Fibroblast of the conjunctiva (primary cell): ENCODE data around the gene PSME2.
A peak's percentile ranks its signal among the peaks of the same experiment; 100 is the strongest.

ENCODE experiments used
- DNase-seq: peaks from one replicate; pipeline ENCODE4 v3.0.0-alpha.2; 2010; ENCODE audit warnings: low read depth

PSME2 gene

GRCh38 chr14:24151404-24152080, 5.1 kb upstream of the PSME2 start:
- DNase-seq, result no peak

DNA sequence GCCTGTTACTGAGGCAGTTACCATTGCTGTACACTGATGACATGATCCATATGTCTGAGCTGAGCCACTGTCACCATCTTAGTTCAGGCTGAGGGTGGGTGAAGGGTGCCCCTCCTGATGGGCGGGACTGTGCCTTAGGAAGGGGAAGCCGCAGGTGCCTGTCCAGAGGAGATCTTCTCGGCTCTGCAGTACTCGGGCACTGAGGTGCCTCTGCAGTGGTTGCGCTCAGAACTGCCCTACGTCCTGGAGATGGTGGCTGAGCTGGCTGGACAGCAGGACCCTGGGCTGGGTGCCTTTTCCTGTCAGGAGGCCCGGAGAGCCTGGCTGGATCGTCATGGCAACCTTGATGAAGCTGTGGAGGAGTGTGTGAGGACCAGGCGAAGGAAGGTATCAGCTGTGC, 4.6 kb upstream of the PSME2 start:
- DNase-seq, result no peak

DNA sequence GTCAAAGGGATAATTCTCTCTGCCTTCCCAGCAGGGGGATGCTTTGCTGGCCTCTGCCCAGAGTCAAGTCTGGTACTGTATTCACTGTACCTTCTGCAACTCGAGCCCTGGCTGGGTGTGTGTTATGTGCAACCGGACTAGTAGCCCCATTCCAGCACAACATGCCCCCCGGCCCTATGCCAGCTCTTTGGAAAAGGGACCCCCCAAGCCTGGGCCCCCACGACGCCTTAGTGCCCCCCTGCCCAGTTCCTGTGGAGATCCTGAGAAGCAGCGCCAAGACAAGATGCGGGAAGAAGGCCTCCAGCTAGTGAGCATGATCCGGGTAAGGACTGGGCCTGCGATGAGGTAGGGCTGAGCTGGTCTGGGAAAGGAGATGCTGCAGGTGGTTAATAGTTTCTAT, 4.2 kb upstream of the PSME2 start:
- no peak for DNase-seq

DNA sequence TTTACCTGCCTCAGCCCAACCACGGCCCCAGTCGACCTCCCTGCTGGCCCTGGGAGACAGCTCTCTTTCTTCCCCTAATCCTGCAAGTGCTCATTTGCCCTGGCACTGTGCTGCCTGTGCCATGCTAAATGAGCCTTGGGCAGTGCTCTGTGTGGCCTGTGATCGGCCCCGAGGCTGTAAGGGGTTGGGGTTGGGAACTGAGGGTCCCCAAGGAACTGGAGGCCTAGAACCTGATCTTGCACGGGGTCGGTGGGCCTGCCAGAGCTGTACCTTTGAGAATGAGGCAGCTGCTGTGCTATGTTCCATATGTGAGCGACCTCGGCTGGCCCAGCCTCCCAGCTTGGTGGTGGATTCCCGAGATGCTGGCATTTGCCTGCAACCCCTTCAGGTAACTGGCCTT, 3.7 kb upstream of the PSME2 start:
- no peak for DNase-seq

- no peak for DNase-seq
These were observed 3.0 kb upstream of the PSME2 start for GRCh38 chr14:24149302-24149969.

DNA sequence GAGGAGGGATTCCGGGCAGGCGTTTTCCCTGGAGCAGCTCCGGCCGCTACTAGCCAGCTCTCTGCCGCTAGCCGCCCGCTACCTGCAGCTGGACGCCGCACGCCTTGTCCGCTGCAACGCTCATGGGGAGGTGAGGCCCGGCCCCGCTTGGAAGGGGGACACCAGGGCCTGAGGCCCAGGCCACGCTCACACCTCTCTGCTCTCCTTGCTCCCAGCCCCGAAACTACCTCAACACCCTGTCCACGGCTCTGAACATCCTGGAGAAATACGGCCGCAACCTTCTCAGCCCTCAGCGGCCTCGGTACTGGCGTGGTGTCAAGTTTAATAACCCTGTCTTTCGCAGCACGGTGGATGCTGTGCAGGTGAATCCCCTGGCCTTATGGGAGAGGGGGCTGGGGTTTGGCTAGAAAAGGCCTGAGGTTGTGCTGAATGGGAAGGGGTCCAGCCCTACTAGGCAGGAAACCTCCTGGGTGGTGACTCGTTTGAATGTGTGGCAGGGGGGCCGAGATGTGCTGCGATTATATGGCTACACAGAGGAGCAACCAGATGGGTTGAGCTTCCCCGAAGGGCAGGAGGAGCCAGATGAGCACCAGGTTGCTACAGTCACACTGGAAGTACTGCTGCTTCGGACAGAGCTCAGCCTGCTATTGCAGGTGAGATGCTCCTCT, 1.5 kb upstream of the PSME2 start:
- DNase-seq, result no peak

DNA sequence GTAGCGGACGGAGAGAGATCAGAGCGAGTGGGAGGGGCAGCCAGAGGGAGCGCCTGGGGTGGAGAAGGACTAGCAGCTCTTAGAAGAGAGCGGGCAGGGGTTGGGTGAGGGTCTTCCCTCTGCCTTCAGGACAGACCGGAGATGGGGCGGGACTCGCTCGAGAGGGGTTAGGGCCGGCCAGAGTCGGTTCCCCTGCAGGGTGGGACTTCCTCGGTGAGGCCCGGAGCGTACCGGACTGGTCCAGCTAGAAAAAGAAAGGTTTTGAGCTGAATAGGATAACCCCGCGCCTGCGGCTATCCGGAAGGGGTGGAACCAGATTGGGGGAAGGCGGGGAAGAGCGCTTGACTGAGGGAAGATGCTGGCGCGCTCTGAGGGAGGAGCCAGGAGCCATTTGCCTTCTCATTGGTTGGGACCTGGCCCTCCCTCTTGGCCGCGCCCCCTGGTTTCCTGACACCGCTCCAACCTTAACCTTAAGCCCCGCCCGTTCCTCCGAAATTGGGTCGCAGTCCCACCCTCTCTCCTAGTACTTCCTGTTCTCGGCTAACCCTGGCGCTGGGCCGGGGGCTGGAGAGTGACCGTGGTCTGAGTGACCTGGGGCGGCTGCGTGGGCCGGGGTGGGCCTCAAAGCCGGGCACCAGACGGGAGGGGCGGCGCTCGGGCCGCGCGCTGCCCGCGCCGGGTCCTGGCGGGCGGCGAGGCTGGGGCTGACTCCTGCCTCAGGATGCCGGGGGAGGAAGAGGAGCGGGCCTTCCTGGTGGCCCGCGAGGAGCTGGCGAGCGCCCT, 759 bp upstream of the PSME2 start, which contains the start of gene RNF31:
TSS of gene RNF31 (plus strand) at position 521 of the 783 bp plus-strand sequence. CDS start at position 722, 201 bp downstream.
- DNase-seq, result peak; percentile 99

- peak; percentile 22 for DNase-seq
These were observed 539 bp downstream of the PSME2 start for GRCh38 chr14:24145690-24146452.

- no peak for DNase-seq
These were observed 1.2 kb downstream of the PSME2 start for GRCh38 chr14:24145219-24145618.

DNA sequence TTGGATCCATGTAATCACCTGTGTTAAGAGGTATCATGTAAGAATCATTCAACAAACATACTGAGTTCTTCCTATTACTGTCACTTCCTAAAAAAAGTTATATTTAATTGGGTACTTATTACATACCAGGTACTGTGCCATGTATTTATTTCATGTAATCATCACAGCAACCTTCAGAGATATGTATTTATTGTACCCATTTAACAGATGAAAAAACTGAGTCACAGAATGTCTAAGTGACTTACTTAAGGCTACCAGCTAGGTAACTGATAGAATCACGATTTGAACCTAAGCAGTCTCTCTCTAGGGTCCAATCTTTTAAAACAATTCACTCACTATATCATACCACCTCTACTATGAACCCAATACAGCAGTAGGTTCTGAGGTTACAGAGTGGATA, 2.0 kb downstream of the PSME2 start:
- no peak for DNase-seq

- DNase-seq, result no peak
These were observed 2.9 kb downstream of the PSME2 start for GRCh38 chr14:24143511-24143910.

DNA sequence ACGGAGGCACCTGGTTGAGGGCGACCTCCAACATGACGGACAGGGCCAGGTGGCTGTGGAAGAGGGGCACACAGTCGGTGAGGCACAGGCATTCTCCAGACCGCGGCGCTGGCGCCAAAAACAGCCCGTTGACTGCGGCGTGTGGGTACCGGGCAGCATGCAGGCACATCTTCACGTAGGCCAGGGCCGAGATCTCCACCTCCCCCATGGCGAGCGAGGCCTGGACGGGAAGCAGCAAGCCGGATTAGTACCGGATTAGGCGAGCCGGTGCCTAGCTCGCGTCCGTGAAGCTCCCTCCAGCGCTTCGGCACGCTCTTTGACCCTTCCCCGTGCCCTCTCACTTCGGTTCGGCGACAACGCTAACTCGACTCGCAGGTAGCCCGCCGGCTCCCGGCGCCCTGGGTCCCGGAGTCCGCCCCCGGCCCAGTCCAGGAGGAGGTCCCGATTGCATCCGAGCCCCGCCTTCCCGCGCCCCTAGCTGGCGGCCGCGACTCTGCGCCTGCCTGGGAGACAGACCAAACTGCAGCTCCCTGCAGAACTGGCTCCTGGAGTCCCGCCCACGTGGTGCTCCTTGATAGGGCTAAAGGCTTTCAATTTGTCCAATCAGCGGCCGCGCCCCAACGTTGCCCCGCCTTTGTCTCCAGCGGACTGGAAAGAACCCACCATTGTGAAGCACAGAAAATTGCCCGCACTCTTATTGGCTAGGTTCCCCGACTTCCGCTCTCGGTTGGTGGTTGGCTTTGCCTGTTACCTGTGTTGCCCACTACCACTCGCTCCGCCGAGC, 5.1 kb downstream of the PSME2 start, which contains the start of gene EMC9:
TSS of gene EMC9 (minus strand) at position 495 of the 784 bp plus-strand sequence. CDS start at position 208, 287 bp downstream.
- DNase-seq, result peak; percentile 99

DNA sequence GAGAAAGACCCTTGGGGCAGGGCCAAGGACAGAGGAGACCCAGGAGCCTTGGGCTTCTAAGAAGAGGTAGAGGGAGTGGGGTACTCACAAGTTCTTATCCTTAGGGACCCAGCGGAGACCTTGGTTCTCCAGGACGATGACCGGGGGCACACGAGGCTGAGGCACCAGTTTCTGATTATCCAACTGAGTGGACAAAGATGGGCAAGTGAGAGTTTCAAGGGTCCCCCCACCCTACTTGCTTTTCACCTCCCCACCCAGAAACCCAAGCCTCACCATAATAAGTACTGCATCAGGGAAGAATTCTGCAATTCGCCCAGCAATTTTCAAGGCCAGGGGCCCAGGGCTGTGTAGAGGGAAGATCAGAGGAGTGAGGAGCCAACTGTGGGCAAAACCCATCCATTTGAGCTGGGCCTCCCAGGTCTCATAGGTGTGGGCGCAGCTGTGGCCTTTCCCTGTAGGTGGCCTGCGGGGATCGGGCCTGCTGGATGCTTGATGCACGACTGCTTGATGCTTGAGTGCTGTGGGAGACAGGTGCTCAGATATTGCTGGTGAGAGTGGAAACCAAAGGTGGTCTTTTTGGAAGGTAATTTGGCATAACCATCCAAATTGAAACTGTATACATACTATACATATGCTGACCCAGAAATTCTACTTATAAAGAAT, 7.0 kb downstream of the PSME2 start:
- DNase-seq, result no peak

- no peak for DNase-seq
These were observed 7.8 kb downstream of the PSME2 start for GRCh38 chr14:24138396-24139271.

DNA sequence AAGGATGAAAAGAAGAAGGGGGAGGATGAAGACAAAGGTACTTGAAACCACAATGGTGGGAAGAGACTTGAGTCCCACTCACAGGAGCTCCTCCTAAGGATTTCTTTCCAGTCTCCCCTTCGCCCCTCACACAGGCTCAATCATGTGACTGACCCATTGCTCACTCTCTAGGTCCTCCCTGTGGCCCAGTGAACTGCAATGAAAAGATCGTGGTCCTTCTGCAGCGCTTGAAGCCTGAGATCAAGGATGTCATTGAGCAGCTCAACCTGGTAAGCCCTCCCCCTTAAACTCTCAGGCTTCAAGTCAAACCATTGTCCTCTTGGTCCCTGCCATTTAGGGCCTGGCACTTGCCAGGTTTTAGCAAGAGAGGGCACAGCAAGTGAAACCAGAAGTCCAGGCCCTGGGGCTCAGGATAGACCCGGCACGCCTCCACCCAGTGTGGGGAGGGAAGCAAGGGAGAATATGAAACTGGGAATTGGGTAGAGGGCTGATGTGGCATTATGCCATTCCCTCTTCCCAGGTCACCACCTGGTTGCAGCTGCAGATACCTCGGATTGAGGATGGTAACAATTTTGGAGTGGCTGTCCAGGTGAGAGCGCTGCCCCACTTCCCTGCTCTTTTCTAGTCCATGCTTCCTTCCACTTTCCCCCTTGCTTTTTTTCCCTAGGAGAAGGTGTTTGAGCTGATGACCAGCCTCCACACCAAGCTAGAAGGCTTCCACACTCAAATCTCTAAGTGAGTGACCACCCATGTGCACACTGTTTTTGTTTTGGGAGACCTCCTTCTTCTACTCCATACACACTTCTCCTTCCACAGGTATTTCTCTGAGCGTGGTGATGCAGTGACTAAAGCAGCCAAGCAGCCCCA, 8.6 kb downstream of the PSME2 start:
- DNase-seq, result no peak

DNA sequence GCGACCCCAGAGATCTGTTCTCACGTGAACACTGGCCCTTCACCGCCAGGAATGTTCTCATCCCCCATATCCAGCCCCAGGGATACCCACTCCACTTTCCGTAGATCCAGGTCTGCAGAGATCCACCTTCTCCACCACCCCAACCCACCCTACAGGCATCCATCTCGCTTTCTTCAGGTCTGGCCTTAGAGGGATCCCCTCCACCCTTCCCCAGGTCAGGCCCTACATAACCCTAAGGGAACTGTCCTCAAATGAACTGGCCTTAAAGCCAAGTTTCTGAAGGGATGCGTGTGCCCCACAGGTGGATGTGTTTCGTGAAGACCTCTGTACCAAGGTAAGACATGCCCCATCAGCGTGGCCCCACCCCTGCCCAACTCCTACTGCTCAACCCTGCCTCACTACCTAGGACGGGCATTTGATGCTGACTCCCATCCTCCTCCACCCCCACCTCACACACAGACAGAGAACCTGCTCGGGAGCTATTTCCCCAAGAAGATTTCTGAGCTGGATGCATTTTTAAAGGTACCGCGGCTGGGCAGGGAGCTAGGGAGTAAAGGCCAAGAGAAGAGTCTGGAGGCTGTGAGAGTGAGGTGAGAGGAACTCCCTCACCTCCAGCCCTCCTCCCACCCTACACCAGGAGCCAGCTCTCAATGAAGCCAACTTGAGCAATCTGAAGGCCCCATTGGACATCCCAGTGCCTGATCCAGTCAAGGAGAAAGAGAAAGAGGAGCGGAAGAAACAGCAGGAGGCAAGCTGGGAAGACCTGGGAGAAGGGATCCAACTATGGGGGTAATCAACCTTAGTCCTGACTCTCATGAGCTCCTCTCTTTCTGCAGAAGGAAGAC, 9.5 kb downstream of the PSME2 start:
- no peak for DNase-seq
